GM21526 (cell line): ENCODE results near the gene LIF.
"Not testable (repeated sequence)": the region's sequence is repeated elsewhere in the genome, so short reads cannot be mapped to it uniquely, and the experiment has no call there.

Experiments
- ATAC-seq: cut with Tn5 transposase; IDR thresholded peaks from one replicate; pipeline ENCODE4 v1.9.1; 2021; ENCODE audit warnings: moderate library complexity; ENCODE audit not compliant: unreplicated experiment, low FRiP score

Gene LIF

GRCh38 chr22:30245181-30245984, 1.2 kb downstream of the LIF start:
- ATAC-seq = no peak

GRCh38 chr22:30244641-30245040, 1.9 kb downstream of the LIF start:
- no peak for ATAC-seq

- ATAC-seq = no peak
Measured at GRCh38 chr22:30244066-30244465, 2.5 kb downstream of the LIF start.

- ATAC-seq = no peak
Measured at GRCh38 chr22:30243661-30244060, 2.9 kb downstream of the LIF start.

- ATAC-seq = no peak
Measured at GRCh38 chr22:30241576-30242371, 4.8 kb downstream of the LIF start.

GRCh38 chr22:30240541-30241417, 5.8 kb downstream of the LIF start:
- ATAC-seq = no peak

- ATAC-seq = no peak
Measured at GRCh38 chr22:30239488-30240405, 6.8 kb downstream of the LIF start.

GRCh38 chr22:30238661-30239487, 7.7 kb downstream of the LIF start:
- ATAC-seq = no peak

GRCh38 chr22:30238136-30238535, 8.4 kb downstream of the LIF start:
- ATAC-seq = no peak

- ATAC-seq = no peak
Measured at GRCh38 chr22:30236875-30237274, 9.7 kb downstream of the LIF start.

GRCh38 chr22:30235687-30236170, 10.8 kb downstream of the LIF start:
- no peak for ATAC-seq

GRCh38 chr22:30234786-30235470, 11.6 kb downstream of the LIF start:
- no peak for ATAC-seq

GRCh38 chr22:30234325-30234724, 12.2 kb downstream of the LIF start:
- ATAC-seq = not testable (repeated sequence)

GRCh38 chr22:30233582-30233981, 13.0 kb downstream of the LIF start:
- ATAC-seq = no peak

GRCh38 chr22:30232716-30233218, 13.8 kb downstream of the LIF start:
- no peak for ATAC-seq

- no peak for ATAC-seq
Measured at GRCh38 chr22:30230787-30231461, 15.6 kb downstream of the LIF start.

GRCh38 chr22:30230330-30230729, 16.2 kb downstream of the LIF start:
- ATAC-seq = no peak
